Measurements from ENCODE around the gene KCNK13. TPM values are rescaled to one million over a fixed set of nuclear protein-coding genes. Genes with fewer than 3 reads are reported as not detected.

The KCNK13 gene
- total RNA-seq, 4 donors from 2014 or later = 0.28 to 5.9 (median 2.0) TPM; not detected in 1

- TF ChIP-seq CTCF (IDR thresholded peaks at IDR 0.05) = no peak
- ATAC-seq (ENCODE audit: low FRiP score) = no peak
These were observed 56.2 kb downstream of the KCNK13 start for GRCh38 chr14:90118027-90118426.

GRCh38 chr14:90126260-90126659, 64.5 kb downstream of the KCNK13 start:
- DNase-seq (ENCODE audit: low spot score) (no peak), ATAC-seq (ENCODE audit: low FRiP score) (no peak)
- TF ChIP-seq CTCF (IDR thresholded peaks at IDR 0.05) = no peak

More at GRCh38 chr14:90118027-90118426, 56.2 kb downstream of the KCNK13 start:
- DNase-seq (ENCODE audit: low spot score) = no peak

GRCh38 chr14:90132821-90133570, 71.2 kb downstream of the KCNK13 start:
- ATAC-seq (ENCODE audit: low FRiP score) (no peak), DNase-seq (ENCODE audit: low spot score) (no peak)
- no peak for TF ChIP-seq CTCF (IDR thresholded peaks at IDR 0.05)

- no peak for TF ChIP-seq CTCF (IDR thresholded peaks at IDR 0.05)
- DNase-seq (ENCODE audit: low spot score) (no peak), ATAC-seq (ENCODE audit: low FRiP score) (no peak)
These were observed 75.1 kb downstream of the KCNK13 start for GRCh38 chr14:90136904-90137303.

GRCh38 chr14:90137807-90138206, 76.0 kb downstream of the KCNK13 start:
- no peak for ATAC-seq (ENCODE audit: low FRiP score)
- DNase-seq (ENCODE audit: low spot score) = no peak
- no peak for TF ChIP-seq CTCF (IDR thresholded peaks at IDR 0.05)

GRCh38 chr14:90139199-90139598, 77.4 kb downstream of the KCNK13 start:
- no peak for ATAC-seq (ENCODE audit: low FRiP score)
- no peak for TF ChIP-seq CTCF (IDR thresholded peaks at IDR 0.05)
- DNase-seq (ENCODE audit: low spot score) = no peak

- DNase-seq (ENCODE audit: low spot score) (no peak), ATAC-seq (ENCODE audit: low FRiP score) (no peak)
- no peak for TF ChIP-seq CTCF (IDR thresholded peaks at IDR 0.05)
These were observed 78.6 kb downstream of the KCNK13 start for GRCh38 chr14:90140298-90140955.

Measured in omental fat pad (tissue), 4 donors.